Measurements from ENCODE around the gene MGP.

- TF ChIP-seq YY1 (IDR thresholded peaks at IDR 0.05; ENCODE audit: insufficient read depth, insufficient read length) (no peak), ZNF274 (IDR thresholded peaks at IDR 0.05; ENCODE audit: low read depth, low read length) (no peak), SUZ12 (IDR thresholded peaks at IDR 0.05; ENCODE audit: extremely low read depth, insufficient read depth, insufficient read length) (no peak)
Measured at GRCh38 chr12:14910090-14910915, 24.6 kb upstream of the MGP start.
